HepG2 (cell line): ENCODE data around the gene LAMTOR1. TPM values are rescaled to one million over a fixed set of nuclear protein-coding genes. Genes with fewer than 3 reads are reported as not detected.

ENCODE experiments used
- ARHGAP35 ChIP-seq: sonication (generic); formaldehyde crosslinking; IDR thresholded peaks from 2 replicates; pipeline ENCODE4 v1.9.0; 2022; ENCODE audit warnings: mild to moderate bottlenecking, inconsistent platforms, moderate library complexity, missing genetic modification reagents, borderline replicate concordance
- ATF6 ChIP-seq: sonication (generic); formaldehyde crosslinking; conservative IDR thresholded peaks from 2 replicates; pipeline ENCODE4 v1.4.0; 2020; ENCODE audit warnings: missing genetic modification reagents
- DR1 ChIP-seq: sonication (generic); formaldehyde crosslinking; IDR thresholded peaks from 2 replicates; pipeline ENCODE4 v1.8.0; 2021; ENCODE audit warnings: mild to moderate bottlenecking, missing genetic modification reagents, inconsistent platforms
- ETV5 ChIP-seq: IDR thresholded peaks from 2 replicates; pipeline ENCODE4 v1.6.1; 2018; ENCODE audit warnings: missing biosample characterization, missing genetic modification reagents, inconsistent platforms, borderline replicate concordance
- HDAC2 ChIP-seq: sonication (generic); formaldehyde crosslinking; IDR thresholded peaks from 2 replicates; pipeline ENCODE4 v1.4.0; 2020; ENCODE audit warnings: missing genetic modification reagents
- KLF6 ChIP-seq: IDR thresholded peaks from 2 replicates; pipeline ENCODE4 v1.8.0; 2016; ENCODE audit warnings: missing biosample characterization, missing genetic modification reagents
- MATR3 ChIP-seq: sonication (generic); formaldehyde crosslinking; IDR thresholded peaks from 2 replicates; pipeline ENCODE4 v1.4.0; 2020; ENCODE audit warnings: missing genetic modification reagents
- MLLT10 ChIP-seq: sonication (generic); formaldehyde crosslinking; IDR thresholded peaks from 2 replicates; pipeline ENCODE4 v1.4.0; 2020; ENCODE audit warnings: missing genetic modification reagents
- MTA3 ChIP-seq: sonication (generic); formaldehyde crosslinking; IDR thresholded peaks from 2 replicates; pipeline ENCODE4 v1.4.0; 2020; ENCODE audit warnings: missing genetic modification reagents
- MXD4 ChIP-seq: IDR thresholded peaks from 2 replicates; pipeline ENCODE4 v1.6.1; 2016; ENCODE audit warnings: mild to moderate bottlenecking, missing biosample characterization, missing genetic modification reagents
- MYPOP ChIP-seq: sonication (generic); formaldehyde crosslinking; IDR thresholded peaks from 2 replicates; pipeline ENCODE4 v1.8.1; 2023; ENCODE audit warnings: mild to moderate bottlenecking, moderate library complexity, missing genetic modification reagents
- NR3C1 ChIP-seq: sonication (generic); formaldehyde crosslinking; IDR thresholded peaks from 2 replicates; pipeline ENCODE4 v1.4.0; 2020; ENCODE audit warnings: missing genetic modification reagents
- PCBP2 ChIP-seq: fragments of 200-400 bp; formaldehyde crosslinking; optimal IDR thresholded peaks from 2 replicates; pipeline ENCODE3; 2018; ENCODE audit warnings: low read length, low read depth; ENCODE audit not compliant: poor library complexity, severe bottlenecking
- PPARG ChIP-seq: conservative IDR thresholded peaks from 2 replicates; pipeline ENCODE4 v1.6.1; 2016; ENCODE audit warnings: missing biosample characterization, missing genetic modification reagents
- SNAI1 ChIP-seq: sonication (generic); formaldehyde crosslinking; IDR thresholded peaks from 2 replicates; pipeline ENCODE4 v1.5.0; 2020; ENCODE audit warnings: mild to moderate bottlenecking, missing genetic modification reagents, borderline replicate concordance
- SRSF4 ChIP-seq: fragments of 200-400 bp; formaldehyde crosslinking; IDR thresholded peaks from one replicate; pipeline ENCODE4 v1.6.1; 2018; ENCODE audit warnings: mild to moderate bottlenecking, low read depth, low read length, moderate library complexity; ENCODE audit not compliant: poor library complexity, severe bottlenecking
- TMF1 ChIP-seq: sonication (generic); formaldehyde crosslinking; IDR thresholded peaks from 2 replicates; pipeline ENCODE4 v1.8.1; 2022; ENCODE audit warnings: low read depth, missing genetic modification reagents
- ZBTB21 ChIP-seq: sonication (generic); formaldehyde crosslinking; IDR thresholded peaks from 2 replicates; pipeline ENCODE4 v1.4.0; 2020; ENCODE audit warnings: missing genetic modification reagents
- ZKSCAN5 ChIP-seq: sonication (generic); formaldehyde crosslinking; IDR thresholded peaks from 2 replicates; pipeline ENCODE4 v1.5.1; 2020; ENCODE audit warnings: mild to moderate bottlenecking, missing genetic modification reagents
- ZNF224 ChIP-seq: sonication (generic); formaldehyde crosslinking; IDR thresholded peaks from 2 replicates; pipeline ENCODE4 v1.5.0; 2020; ENCODE audit warnings: mild to moderate bottlenecking, missing genetic modification reagents
- ZNF256 ChIP-seq: sonication (generic); formaldehyde crosslinking; conservative IDR thresholded peaks from 2 replicates; pipeline ENCODE4 v1.4.0; 2020; ENCODE audit warnings: missing genetic modification reagents
- ZSCAN12 ChIP-seq: sonication (generic); formaldehyde crosslinking; IDR thresholded peaks from 2 replicates; pipeline ENCODE4 v1.9.0; 2021; ENCODE audit warnings: mild to moderate bottlenecking, missing genetic modification reagents
- ZSCAN5A ChIP-seq: sonication (generic); formaldehyde crosslinking; IDR thresholded peaks from 2 replicates; pipeline ENCODE4 v1.8.0; 2022; ENCODE audit warnings: mild to moderate bottlenecking, missing genetic modification reagents, borderline replicate concordance
- polyA plus RNA-seq, 8 experiments: library from polyadenylated mRNA; depleted of rRNA in 3 of 8; stranded (reverse) in 7 of 8; unstranded in 1 of 8; fragments of >200 nt; fragmentation: Illumina TruSeq in 4 of 8; extraction: Trizol in 4 of 8; gene quantifications; 2 replicates each; pipeline versions ENCODE4 v1.2.1 to v1.2.3, GENCODE V29; 2011 to 2016; ENCODE audit warnings: low read depth in 4 of 8, missing spikeins in 1 of 8, mixed read lengths in 1 of 8; ENCODE audit not compliant: insufficient read depth in 1 of 8
- total RNA-seq, 5 experiments: library from RNA; depleted of rRNA; stranded (reverse); fragments of >200 nt; fragmentation: Illumina TruSeq; extraction: Trizol; gene quantifications; 2 replicates each; pipeline ENCODE4 v1.2.3, GENCODE V29; 2016; ENCODE audit warnings: low read depth in 1 of 5
- TF ChIP-seq, protein P1 (sequence below): sonication (generic); formaldehyde crosslinking; IDR thresholded peaks from 2 replicates; pipeline ENCODE4 v1.8.0; 2022; ENCODE audit warnings: low read depth, missing genetic modification reagents
- TF ChIP-seq, protein P2 (sequence below): IDR thresholded peaks from 2 replicates; pipeline ENCODE4 v1.6.1; 2012; ENCODE audit warnings: inconsistent platforms

Gene LAMTOR1
- total and polyA plus RNA-seq, 2 of the 13 experiments (the other 11 are each of a cell fraction or from before 2014, with no cell fraction given): 60.4 to 66.0 TPM

DNA sequence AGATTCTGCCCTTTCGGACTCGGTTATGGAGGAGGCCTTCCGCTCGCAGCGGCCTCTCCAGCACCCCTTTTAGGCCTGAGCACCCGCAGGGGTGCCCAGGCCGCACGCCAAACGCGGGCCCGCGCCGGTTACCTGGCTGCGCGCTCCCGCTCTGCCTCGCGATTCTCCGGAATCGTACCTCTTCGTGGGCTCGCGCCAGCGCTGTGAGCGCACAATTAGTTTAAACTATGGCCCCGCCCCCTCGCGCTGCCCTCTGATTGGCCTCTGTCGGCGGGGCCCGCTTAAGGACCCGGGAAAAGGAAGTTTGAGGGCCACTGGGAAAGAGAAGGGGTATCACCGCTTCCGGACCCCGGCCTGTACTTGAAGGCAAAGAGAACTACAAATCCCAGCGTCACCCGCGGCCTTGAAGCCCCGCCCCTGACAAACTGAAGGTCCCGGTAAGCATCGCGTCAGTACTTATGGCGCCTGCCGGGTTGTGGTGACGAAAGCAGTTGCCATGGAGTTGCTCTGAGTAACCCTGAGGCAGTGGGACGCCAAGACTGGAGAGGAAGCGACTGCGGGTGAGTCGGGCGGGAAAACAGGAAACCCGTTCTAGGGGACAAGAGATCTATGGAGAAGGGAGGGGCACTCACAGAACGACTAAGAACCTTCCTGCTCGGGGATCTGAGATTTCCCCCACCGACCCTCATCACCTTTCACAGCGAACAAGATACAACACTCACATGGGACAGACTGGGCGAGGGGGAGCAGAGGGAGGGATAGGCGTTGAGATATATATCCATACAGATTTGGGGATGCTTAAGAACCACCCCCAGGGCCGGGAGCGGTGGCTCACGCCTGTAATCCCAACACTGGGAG lies 22.5 kb downstream of the LAMTOR1 start, which contains the start of the genes LRRC51 and NUMA1 (continued):
- peak; percentile 72; the same call in 1 of the 2 replicates for TF ChIP-seq MYPOP
- TF ChIP-seq ARHGAP35 (CRISPR knock-in tag): no peak; the same call in 1 of the 2 replicates
- no peak for TF ChIP-seq MLLT10 (CRISPR knock-in tag)
- no peak for TF ChIP-seq PPARG (CRISPR knock-in tag)
- no peak for TF ChIP-seq ZNF256 (CRISPR knock-in tag)
- no peak for TF ChIP-seq NR3C1 (CRISPR knock-in tag)
- peak; percentile 31; the same call in 1 of the 2 replicates for TF ChIP-seq HDAC2 (CRISPR knock-in tag)
- TF ChIP-seq, protein P1, sequence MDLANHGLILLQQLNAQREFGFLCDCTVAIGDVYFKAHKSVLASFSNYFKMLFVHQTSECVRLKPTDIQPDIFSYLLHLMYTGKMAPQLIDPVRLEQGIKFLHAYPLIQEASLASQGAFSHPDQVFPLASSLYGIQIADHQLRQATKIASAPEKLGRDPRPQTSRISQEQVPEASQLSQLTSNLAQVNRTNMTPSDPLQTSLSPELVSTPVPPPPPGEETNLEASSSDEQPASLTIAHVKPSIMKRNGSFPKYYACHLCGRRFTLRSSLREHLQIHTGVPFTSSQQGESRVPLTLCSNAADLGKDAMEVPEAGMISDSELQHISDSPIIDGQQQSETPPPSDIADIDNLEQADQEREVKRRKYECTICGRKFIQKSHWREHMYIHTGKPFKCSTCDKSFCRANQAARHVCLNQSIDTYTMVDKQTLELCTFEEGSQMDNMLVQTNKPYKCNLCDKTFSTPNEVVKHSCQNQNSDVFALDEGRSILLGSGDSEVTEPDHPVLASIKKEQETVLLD (CRISPR knock-in tag): no peak
- no peak for TF ChIP-seq ZSCAN5A
- TF ChIP-seq ETV5 (CRISPR knock-in tag): peak; percentile 90
- TF ChIP-seq DR1 (CRISPR knock-in tag): peak; percentile 77; the same call in 1 of the 2 replicates
- no peak for TF ChIP-seq ATF6 (CRISPR knock-in tag)
- TF ChIP-seq, protein P2, sequence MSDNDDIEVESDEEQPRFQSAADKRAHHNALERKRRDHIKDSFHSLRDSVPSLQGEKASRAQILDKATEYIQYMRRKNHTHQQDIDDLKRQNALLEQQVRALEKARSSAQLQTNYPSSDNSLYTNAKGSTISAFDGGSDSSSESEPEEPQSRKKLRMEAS: peak; percentile 65
- TF ChIP-seq KLF6 (CRISPR knock-in tag): no peak
- peak; percentile 57; the same call in 1 of the 2 replicates for TF ChIP-seq TMF1 (CRISPR knock-in tag)
- no peak for TF ChIP-seq SRSF4
- no peak for TF ChIP-seq ZKSCAN5 (CRISPR knock-in tag)
- peak; percentile 94 for TF ChIP-seq ZBTB21 (CRISPR knock-in tag)
- TF ChIP-seq MATR3: no peak
- no peak for TF ChIP-seq ZNF224
- TF ChIP-seq MXD4: peak; percentile 67
- no peak for TF ChIP-seq PCBP2
- TF ChIP-seq ZSCAN12 (CRISPR knock-in tag): no peak
- no peak for TF ChIP-seq MTA3 (CRISPR knock-in tag)
- no peak for TF ChIP-seq SNAI1
